ENCODE results near the gene DPPA3. TPM values are rescaled to one million over a fixed set of nuclear protein-coding genes. Genes with fewer than 3 reads are reported as not detected.
"Not testable (repeated sequence)": the region's sequence is repeated elsewhere in the genome, so short reads cannot be mapped to it uniquely, and the experiment has no call there.

The DPPA3 gene
- total and polyA plus RNA-seq, 7 donors: not detected

DNA sequence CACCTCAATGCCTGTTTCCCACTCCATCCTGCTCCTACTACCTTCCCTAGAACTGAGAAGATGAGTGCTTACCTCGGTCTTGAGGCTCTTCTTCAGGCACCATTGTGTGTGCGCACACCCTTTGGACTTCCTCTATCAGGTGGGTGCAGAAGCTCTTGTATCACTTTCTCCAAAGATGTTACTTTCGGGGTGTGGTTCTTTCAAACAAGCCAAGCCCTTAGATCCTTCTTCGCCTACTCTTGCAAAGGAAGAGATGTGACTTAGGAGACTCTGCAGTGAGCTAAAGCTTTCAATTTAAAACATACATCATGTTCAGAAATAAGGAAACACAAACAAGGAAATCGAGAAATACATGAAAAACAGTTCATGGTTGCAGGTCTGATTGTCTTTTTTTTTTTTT lies 36.0 kb downstream of the DPPA3 start, which contains the start of gene CLEC4C:
TSS of gene CLEC4C (minus strand) at position 130 of the 400 bp plus-strand sequence. CDS start at position 103, 27 bp downstream.
- Histone ChIP-seq H3K36me3 (ENCODE audit: insufficient read depth in 1 of 2, low read depth in 1 of 2) (no peaks in the 10 kb centered on the region), H3K27ac (no peak within 1 kb of the TSS), H3K9me3 (no peaks in the 10 kb centered on the region), H3K4me3 (no peak within 1 kb of the TSS), H3K4me1 (no peaks in the 10 kb centered on the region), H3K27me3 (ENCODE audit: insufficient read depth in 3 of 3, low read length in 2 of 3) (no peaks in the 10 kb centered on the region)
- WGBS, 3 donors: 75 to 86% (median 77%) methylated on average over 5 of the region's 5 CpGs
- intact Hi-C loops (cut with DNase I): no loop called here
- TF ChIP-seq, protein P1, sequence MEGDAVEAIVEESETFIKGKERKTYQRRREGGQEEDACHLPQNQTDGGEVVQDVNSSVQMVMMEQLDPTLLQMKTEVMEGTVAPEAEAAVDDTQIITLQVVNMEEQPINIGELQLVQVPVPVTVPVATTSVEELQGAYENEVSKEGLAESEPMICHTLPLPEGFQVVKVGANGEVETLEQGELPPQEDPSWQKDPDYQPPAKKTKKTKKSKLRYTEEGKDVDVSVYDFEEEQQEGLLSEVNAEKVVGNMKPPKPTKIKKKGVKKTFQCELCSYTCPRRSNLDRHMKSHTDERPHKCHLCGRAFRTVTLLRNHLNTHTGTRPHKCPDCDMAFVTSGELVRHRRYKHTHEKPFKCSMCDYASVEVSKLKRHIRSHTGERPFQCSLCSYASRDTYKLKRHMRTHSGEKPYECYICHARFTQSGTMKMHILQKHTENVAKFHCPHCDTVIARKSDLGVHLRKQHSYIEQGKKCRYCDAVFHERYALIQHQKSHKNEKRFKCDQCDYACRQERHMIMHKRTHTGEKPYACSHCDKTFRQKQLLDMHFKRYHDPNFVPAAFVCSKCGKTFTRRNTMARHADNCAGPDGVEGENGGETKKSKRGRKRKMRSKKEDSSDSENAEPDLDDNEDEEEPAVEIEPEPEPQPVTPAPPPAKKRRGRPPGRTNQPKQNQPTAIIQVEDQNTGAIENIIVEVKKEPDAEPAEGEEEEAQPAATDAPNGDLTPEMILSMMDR (IDR thresholded peaks at IDR 0.05): no peak
- no peak for DNase-seq
- no peak for ATAC-seq

DNA sequence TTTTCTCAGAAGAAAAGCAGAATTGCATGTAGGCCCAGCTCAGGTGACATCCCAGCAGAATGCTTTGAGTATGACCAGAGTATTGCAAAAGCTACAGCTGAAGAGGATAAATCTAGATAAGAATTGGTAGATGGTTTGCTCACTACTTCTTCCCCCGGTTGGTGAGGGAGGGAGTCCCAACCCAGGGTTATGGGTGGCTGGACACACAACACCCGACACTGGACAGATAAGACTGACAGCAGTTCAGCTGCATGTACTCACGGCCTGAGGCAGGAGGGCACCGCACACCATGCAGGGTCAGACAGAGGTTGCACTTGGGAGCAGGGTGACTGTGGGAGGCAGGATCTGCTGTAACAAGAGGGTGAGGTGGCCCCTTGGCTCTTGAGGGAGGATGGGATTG lies 37.6 kb downstream of the DPPA3 start:
- Histone ChIP-seq H3K9me3 (no peaks in the 10 kb centered on the region), H3K27ac (no peak overlapping the region), H3K36me3 (ENCODE audit: insufficient read depth in 1 of 2, low read depth in 1 of 2) (no peaks in the 10 kb centered on the region), H3K4me3 (no peak overlapping the region), H3K27me3 (ENCODE audit: insufficient read depth in 3 of 3, low read length in 2 of 3) (no peaks in the 10 kb centered on the region), H3K4me1 (no peaks in the 10 kb centered on the region)
- ATAC-seq (no peak), DNase-seq (no peak)
- intact Hi-C loops (cut with DNase I): no loop called here
- TF ChIP-seq, protein P1 (IDR thresholded peaks at IDR 0.05): no peak
- WGBS, 3 donors: 44 to 68% (median 61%) methylated on average over 4 of the region's 4 CpGs

DNA sequence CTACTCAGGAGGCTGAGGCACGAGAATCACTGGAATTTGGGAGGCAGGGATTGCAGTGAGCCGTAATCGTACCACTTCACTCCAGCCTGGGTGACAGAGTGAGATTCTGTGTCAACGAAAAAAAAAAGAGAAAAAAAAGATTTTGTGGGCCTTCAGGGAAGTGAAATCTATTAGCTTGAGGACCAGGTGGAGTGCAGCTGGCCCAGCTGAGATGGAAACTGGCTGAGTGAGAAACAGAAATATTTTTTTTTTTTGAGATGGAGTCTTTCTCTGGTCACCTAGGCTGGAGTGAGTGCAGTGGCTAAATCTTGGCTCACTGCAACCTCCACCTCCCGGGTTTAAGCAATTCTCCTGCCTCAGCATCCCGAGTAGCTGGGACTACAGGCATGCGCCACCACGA lies 38.2 kb downstream of the DPPA3 start:
- WGBS, 3 donors: 50 to 59% (median 51%) methylated on average over 8 of the region's 8 CpGs
- intact Hi-C loops (cut with DNase I): no loop called here
- no peak for DNase-seq

DNA sequence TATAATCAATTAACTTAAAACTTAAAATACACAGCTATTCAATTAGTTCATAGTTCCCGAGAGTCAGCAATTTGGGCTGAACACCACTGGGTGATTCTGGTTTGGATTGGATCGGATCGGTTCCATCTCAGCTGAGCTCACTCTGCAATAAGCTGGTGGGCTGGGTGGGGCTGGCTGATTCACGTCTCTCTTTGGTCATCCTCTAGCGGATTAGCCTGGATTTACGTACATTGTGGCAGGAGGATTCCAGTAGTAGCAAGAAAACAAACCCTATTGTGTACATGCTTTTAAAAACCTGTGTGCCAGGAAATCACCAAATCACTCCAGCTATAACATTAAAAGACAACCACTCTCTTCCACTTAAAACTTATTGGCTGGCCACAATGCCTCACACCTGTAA lies 39.1 kb downstream of the DPPA3 start:
- H3K36me3 ChIP-seq (ENCODE audit: insufficient read depth in 1 of 2, low read depth in 1 of 2): no peaks in the 10 kb centered on the region
- no peak for ATAC-seq
- no peaks in the 10 kb centered on the region for H3K27me3 ChIP-seq (ENCODE audit: insufficient read depth in 3 of 3, low read length in 2 of 3)
- intact Hi-C loops (cut with DNase I): no loop called here
- no peak for DNase-seq
- H3K27ac ChIP-seq: no peak overlapping the region
- no peaks in the 10 kb centered on the region for H3K9me3 ChIP-seq
- TF ChIP-seq, protein P1 (IDR thresholded peaks at IDR 0.05): no peak
- WGBS, 3 donors: 68 to 81% (median 80%) methylated on average over 6 of the region's 6 CpGs
- no peak overlapping the region for H3K4me3 ChIP-seq
- H3K4me1 ChIP-seq: no peaks in the 10 kb centered on the region

More for the DNA sequence above, 38.2 kb downstream of the DPPA3 start:
- no peaks in the 10 kb centered on the region for H3K36me3 ChIP-seq (ENCODE audit: insufficient read depth in 1 of 2, low read depth in 1 of 2)
- TF ChIP-seq, protein P1 (IDR thresholded peaks at IDR 0.05): no peak
- no peak overlapping the region for H3K4me3 ChIP-seq
- no peaks in the 10 kb centered on the region for H3K27me3 ChIP-seq (ENCODE audit: insufficient read depth in 3 of 3, low read length in 2 of 3)
- no peaks in the 10 kb centered on the region for H3K4me1 ChIP-seq
- no peak for ATAC-seq
- no peak overlapping the region for H3K27ac ChIP-seq
- no peaks in the 10 kb centered on the region for H3K9me3 ChIP-seq

DNA sequence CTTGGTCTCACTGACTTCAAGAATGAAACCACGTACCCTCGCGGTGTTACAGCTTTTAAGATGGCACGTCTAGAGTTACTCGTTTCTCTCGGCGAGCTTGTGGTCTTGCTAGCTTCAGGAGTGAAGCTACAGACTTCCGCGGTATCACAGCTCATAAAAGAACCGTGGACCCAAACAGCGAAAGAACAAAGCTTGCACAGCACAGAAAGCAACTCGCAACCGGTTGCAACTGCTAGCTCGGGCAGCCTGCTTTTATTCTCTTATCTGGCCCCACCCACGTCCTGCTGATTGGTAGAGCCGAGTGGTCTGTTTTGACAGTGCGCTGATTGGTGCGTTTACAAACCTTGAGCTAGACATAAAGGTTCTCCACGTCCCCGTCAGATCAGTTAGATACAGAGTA lies 40.2 kb downstream of the DPPA3 start:
- Histone ChIP-seq H3K4me1 (no peaks in the 10 kb centered on the region), H3K9me3 (no peaks in the 10 kb centered on the region), H3K36me3 (ENCODE audit: insufficient read depth in 1 of 2, low read depth in 1 of 2) (no peaks in the 10 kb centered on the region), H3K4me3 (no peak overlapping the region), H3K27me3 (ENCODE audit: insufficient read depth in 3 of 3, low read length in 2 of 3) (no peaks in the 10 kb centered on the region), H3K27ac (no peak overlapping the region)
- WGBS, 3 donors: 83 to 89% (median 83%) methylated on average over 20 of the region's 20 CpGs
- TF ChIP-seq, protein P1 (IDR thresholded peaks at IDR 0.05): no peak
- no peak for ATAC-seq
- intact Hi-C loops (cut with DNase I): no loop called here
- no peak for DNase-seq

DNA sequence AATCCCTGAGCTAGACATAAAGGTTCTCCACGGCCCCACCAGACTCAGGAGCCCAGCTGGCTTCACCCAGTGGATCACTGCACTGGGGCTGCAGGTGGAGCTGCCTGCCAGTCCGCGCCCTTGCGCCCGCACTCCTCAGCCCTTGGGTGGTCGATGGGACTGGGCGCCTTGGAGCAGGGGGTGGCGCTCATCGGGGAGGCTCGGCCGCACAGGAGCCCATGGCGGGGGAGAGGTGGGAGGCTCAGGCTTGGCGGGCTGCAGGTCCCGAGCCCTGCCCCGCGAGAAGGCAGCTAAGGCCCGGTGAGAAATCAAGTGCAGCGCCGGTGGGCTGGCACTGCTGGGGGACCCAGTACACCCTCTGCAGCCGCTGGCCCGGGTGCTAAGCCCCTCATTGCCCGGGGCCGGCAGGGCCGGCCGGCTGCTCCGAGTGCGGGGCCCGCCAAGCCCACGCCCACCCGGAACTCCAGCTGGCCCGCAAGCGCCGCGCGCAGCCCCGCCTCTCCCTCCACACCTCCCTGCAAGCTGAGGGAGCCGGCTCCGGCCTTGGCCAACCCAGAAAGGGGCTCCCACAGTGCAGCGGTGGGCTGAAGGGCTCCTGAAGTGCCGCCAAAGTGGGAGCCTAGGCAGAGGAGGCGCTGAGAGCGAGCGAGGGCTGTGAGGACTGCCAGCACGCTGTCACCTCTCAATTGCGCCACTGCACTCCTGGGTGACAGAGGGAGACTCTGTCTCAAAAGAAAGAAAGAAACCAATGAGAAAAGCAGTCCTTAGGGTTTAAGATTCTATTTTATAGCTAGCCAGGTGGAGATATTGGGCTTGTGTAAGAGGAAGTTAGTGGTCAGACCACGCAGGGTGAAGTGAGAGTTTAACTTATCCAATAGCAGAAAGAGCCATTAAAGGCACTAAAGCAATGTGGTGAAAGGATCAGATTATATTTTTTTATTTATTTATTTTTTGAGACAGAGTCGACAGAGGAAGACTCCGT lies 41.0 kb downstream of the DPPA3 start:
- H3K27ac ChIP-seq; intact Hi-C loops (cut with DNase I); ATAC-seq; H3K9me3 ChIP-seq; H3K27me3 ChIP-seq (ENCODE audit: insufficient read depth in 3 of 3, low read length in 2 of 3); DNase-seq; H3K4me1 ChIP-seq; H3K36me3 ChIP-seq (ENCODE audit: insufficient read depth in 1 of 2, low read depth in 1 of 2); H3K4me3 ChIP-seq: not testable (repeated sequence)
- 90 to 94% (median 94%) methylated on average over 28 to 41 of the region's 48 CpGs for WGBS, 3 donors

DNA sequence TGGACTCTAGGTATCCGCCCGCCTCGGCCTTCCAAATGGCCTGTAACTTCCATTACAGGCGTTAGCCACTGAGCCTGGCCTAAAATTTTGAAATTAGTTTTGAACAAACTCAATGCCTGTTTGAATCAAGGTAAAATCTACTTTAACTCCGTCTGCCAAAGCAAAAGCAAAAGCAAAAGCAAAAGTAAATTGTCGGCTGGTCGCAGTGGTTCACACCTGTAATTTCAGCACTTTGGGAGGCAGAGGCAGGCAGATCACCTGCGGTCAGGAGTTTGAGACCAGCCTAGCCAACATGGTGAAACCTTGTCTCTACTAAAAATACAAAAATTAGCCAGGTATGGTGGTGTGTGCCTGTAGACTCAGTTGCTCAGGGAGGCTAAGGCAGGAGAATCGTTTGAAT lies 44.4 kb downstream of the DPPA3 start:
- H3K4me3 ChIP-seq; DNase-seq; H3K9me3 ChIP-seq; H3K27me3 ChIP-seq (ENCODE audit: insufficient read depth in 3 of 3, low read length in 2 of 3); ATAC-seq; H3K36me3 ChIP-seq (ENCODE audit: insufficient read depth in 1 of 2, low read depth in 1 of 2); H3K4me1 ChIP-seq; intact Hi-C loops (cut with DNase I); H3K27ac ChIP-seq: not testable (repeated sequence)
- 87 to 96% (median 90%) methylated on average over 9 of the region's 9 CpGs for WGBS, 3 donors
